ENCODE measurements around the gene EXPH5. TPM values are rescaled to one million over a fixed set of nuclear protein-coding genes. Genes with fewer than 3 reads are reported as not detected.

Gene EXPH5
- total RNA-seq, 1 experiment from 2014 or later = 18.3 TPM

DNA sequence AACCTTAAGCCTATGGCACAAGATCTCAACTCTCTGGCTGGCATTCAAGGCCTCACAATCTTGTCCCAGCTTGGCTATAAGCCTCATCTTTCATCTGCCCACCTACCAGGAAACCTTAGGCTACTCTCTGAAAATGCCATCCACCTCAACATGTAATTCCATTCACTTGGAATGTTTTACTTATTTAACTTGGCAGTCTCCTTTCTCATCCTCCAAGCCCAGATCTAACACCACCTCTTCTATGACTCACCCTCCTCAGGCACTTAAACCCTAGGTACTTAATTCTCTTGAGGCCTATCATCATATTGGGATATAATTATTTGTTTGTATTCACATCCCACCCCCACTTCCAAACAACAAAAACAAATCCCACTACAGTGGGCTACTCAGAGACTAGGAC is 110.4 kb downstream of the EXPH5 start (continued):
- TF ChIP-seq YY1 (IDR thresholded peaks at IDR 0.05; ENCODE audit: extremely low read depth, insufficient replicate concordance, low read depth, low read length) (no peak), ZNF274 (IDR thresholded peaks at IDR 0.05; ENCODE audit: low read depth, low read length) (no peak), JUND (IDR thresholded peaks at IDR 0.05) (no peak), POLR2AphosphoS5 (IDR thresholded peaks at IDR 0.05; ENCODE audit: low read depth, low read length) (no peak), ZFX (IDR thresholded peaks at IDR 0.05) (no peak), RAD21 (IDR thresholded peaks at IDR 0.05; ENCODE audit: low read depth) (no peak)
- TF ChIP-seq, protein P1, sequence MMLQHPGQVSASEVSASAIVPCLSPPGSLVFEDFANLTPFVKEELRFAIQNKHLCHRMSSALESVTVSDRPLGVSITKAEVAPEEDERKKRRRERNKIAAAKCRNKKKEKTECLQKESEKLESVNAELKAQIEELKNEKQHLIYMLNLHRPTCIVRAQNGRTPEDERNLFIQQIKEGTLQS (IDR thresholded peaks at IDR 0.05) = no peak
- TF ChIP-seq, protein P2, sequence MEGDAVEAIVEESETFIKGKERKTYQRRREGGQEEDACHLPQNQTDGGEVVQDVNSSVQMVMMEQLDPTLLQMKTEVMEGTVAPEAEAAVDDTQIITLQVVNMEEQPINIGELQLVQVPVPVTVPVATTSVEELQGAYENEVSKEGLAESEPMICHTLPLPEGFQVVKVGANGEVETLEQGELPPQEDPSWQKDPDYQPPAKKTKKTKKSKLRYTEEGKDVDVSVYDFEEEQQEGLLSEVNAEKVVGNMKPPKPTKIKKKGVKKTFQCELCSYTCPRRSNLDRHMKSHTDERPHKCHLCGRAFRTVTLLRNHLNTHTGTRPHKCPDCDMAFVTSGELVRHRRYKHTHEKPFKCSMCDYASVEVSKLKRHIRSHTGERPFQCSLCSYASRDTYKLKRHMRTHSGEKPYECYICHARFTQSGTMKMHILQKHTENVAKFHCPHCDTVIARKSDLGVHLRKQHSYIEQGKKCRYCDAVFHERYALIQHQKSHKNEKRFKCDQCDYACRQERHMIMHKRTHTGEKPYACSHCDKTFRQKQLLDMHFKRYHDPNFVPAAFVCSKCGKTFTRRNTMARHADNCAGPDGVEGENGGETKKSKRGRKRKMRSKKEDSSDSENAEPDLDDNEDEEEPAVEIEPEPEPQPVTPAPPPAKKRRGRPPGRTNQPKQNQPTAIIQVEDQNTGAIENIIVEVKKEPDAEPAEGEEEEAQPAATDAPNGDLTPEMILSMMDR (IDR thresholded peaks at IDR 0.05 in 2 of 3, conservative IDR thresholded peaks at IDR 0.05 in 1 of 3; ENCODE audit: borderline replicate concordance in 1 of 3, insufficient read depth in 1 of 3, low read depth in 2 of 3, low read length in 2 of 3) = no peak

DNA sequence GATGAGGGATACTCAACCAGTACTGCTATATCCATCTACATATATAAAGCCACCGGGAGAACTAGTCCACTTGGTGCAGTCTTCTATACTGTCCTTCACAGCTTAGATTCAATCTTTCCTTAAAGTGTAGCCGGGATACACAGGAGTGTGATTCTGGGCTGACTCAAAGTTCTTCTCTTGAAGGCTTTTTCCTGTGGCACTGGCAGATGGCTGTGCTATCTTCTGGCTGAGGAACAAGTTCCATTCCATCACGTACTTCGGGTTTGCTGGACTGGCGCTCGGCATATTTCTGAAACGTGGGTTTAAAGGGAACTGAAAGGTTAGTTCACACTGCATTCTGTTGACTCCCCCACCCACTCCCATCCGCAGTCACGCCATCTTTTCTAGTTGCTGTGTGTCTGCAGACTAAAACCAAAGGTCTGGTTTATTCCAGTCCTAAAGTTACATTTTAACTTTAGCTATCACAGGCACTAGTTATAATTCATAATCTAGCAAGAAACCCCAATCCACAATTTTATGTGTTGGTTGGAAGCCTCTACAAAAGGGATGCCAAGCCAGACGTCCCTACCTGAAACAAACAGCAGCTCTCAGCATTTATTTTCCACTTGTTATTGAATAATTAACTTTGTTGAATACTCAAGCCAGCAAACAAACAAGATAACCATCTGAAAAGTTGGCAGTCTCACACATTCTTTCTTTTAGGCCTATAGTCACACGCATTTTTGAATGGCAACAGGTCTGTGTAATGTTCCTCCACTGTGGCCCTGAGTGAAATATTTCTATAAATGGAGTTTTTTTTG is 118.7 kb downstream of the EXPH5 start:
- BruUV-seq (replicated peaks) = no TSS peak
- Histone ChIP-seq H4K20me1 (ENCODE audit: insufficient read depth) (no peaks in the 10 kb centered on the region), H3K27me3 (ENCODE audit: insufficient read depth, low read length) (no peaks in the 10 kb centered on the region), H3K36me3 (ENCODE audit: control insufficient read depth in 1 of 2, insufficient read depth in 2 of 2, low read length in 2 of 2) (peaks cover 5 to 6% of the 10 kb centered on the region in 2 experiments; a peak in 3 of 4 replicates), H3K9me2 (ENCODE audit: insufficient read depth) (no peaks in the 10 kb centered on the region), H3K9ac (ENCODE audit: low read length) (no peak overlapping the region), H3K79me2 (ENCODE audit: insufficient read depth, low read length) (no peaks in the 10 kb centered on the region), H3K9me3 (ENCODE audit: control insufficient read depth in 1 of 2, insufficient read depth in 1 of 2, low read depth in 1 of 2, low read length in 2 of 2) (no peaks in the 10 kb centered on the region), H2AFZ (ENCODE audit: low read depth, low read length, poor library complexity, severe bottlenecking) (no peak overlapping the region), H3K4me1 (ENCODE audit: control insufficient read depth in 1 of 2, insufficient read depth in 2 of 2, low read length in 2 of 2) (no peaks in the 10 kb centered on the region), H3K4me2 (ENCODE audit: low read length) (no peak overlapping the region), H3K4me3 (replicated peaks in 1 of 2; ENCODE audit: low read depth in 1 of 2, low read length in 2 of 2) (no peak overlapping the region), H3K27ac (ENCODE audit: low read depth, low read length) (no peak overlapping the region)
- CTCF ChIA-PET = no interaction called here
- DNase-seq (ENCODE audit: low read depth, low spot score) = no peak
- RAD21 ChIA-PET (ENCODE audit: low non-redundant PET in 1 of 2, low total read pairs in 2 of 2, uncharacterized antibody in 2 of 2, unreplicated experiment in 2 of 2) = no interaction called here
- intact Hi-C loops (cut with micrococcal nuclease) = no loop called here
- POLR2A ChIA-PET = no interaction called here
- ATAC-seq = no peak
- TF ChIP-seq POLR2A (IDR thresholded peaks at IDR 0.05; ENCODE audit: borderline replicate concordance, extremely low read depth, insufficient read depth, insufficient read length) = no peak
- no peak for TF ChIP-seq TCF7L2 (IDR thresholded peaks at IDR 0.05; ENCODE audit: borderline replicate concordance, extremely low read depth, insufficient read depth, insufficient read length)
- TF ChIP-seq, protein P2 (IDR thresholded peaks at IDR 0.05 in 2 of 3, conservative IDR thresholded peaks at IDR 0.05 in 1 of 3; ENCODE audit: borderline replicate concordance in 1 of 3, insufficient read depth in 1 of 3, low read depth in 2 of 3, low read length in 2 of 3) = no peak
- no peak for TF ChIP-seq SP1 (IDR thresholded peaks at IDR 0.05; ENCODE audit: low read depth)
- TF ChIP-seq, protein P3, sequence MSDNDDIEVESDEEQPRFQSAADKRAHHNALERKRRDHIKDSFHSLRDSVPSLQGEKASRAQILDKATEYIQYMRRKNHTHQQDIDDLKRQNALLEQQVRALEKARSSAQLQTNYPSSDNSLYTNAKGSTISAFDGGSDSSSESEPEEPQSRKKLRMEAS (IDR thresholded peaks at IDR 0.05) = no peak
- no peak for TF ChIP-seq SRF (IDR thresholded peaks at IDR 0.05; ENCODE audit: low read depth)
- TF ChIP-seq EZH2 (IDR thresholded peaks at IDR 0.05) = no peak
- TF ChIP-seq ZNF274 (IDR thresholded peaks at IDR 0.05; ENCODE audit: low read depth, low read length) = no peak
- TF ChIP-seq, protein P4, sequence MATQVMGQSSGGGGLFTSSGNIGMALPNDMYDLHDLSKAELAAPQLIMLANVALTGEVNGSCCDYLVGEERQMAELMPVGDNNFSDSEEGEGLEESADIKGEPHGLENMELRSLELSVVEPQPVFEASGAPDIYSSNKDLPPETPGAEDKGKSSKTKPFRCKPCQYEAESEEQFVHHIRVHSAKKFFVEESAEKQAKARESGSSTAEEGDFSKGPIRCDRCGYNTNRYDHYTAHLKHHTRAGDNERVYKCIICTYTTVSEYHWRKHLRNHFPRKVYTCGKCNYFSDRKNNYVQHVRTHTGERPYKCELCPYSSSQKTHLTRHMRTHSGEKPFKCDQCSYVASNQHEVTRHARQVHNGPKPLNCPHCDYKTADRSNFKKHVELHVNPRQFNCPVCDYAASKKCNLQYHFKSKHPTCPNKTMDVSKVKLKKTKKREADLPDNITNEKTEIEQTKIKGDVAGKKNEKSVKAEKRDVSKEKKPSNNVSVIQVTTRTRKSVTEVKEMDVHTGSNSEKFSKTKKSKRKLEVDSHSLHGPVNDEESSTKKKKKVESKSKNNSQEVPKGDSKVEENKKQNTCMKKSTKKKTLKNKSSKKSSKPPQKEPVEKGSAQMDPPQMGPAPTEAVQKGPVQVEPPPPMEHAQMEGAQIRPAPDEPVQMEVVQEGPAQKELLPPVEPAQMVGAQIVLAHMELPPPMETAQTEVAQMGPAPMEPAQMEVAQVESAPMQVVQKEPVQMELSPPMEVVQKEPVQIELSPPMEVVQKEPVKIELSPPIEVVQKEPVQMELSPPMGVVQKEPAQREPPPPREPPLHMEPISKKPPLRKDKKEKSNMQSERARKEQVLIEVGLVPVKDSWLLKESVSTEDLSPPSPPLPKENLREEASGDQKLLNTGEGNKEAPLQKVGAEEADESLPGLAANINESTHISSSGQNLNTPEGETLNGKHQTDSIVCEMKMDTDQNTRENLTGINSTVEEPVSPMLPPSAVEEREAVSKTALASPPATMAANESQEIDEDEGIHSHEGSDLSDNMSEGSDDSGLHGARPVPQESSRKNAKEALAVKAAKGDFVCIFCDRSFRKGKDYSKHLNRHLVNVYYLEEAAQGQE (IDR thresholded peaks at IDR 0.05; ENCODE audit: low read depth) = no peak
- no peak for TF ChIP-seq ZFX (IDR thresholded peaks at IDR 0.05)

Measured in HCT116 (cell line).